A673 (cell line): Measurements from ENCODE around the gene WFIKKN1. TPM values are rescaled to one million over a fixed set of nuclear protein-coding genes. Genes with fewer than 3 reads are reported as not detected.

Experiments
- BruUV-seq: library from RNA; stranded (reverse); fragments of 400-500 nt; replicated peaks from 2 replicates; lab custom pipeline; 2021; lab: Mats Ljungman, UMichigan
- CTCF ChIA-PET: fragments of 300-600 bp; sonication (Branson Sonifier 250); formaldehyde crosslinking; loops from one replicate; lab custom pipeline; 2022; ENCODE audit warnings: antibody characterized with exemption; lab: Charles Lee
- POLR2A ChIA-PET: fragments of 300-600 bp; sonication (Branson Sonifier 250); formaldehyde crosslinking; loops from one replicate; lab custom pipeline; 2022; ENCODE audit warnings: antibody characterized with exemption; ENCODE audit not compliant: low non-redundant PET; lab: Charles Lee
- DNase-seq: peaks from one replicate; pipeline ENCODE4 v3.0.0-alpha.2; 2015; ENCODE audit warnings: low spot score
- H3K27ac ChIP-seq: fragments of 200-600 bp; sonication (generic); 2 replicates; pipeline ENCODE4 v1.5.1; 2016; ENCODE audit warnings: mixed run types, low read depth, mild to moderate bottlenecking, mixed read lengths, antibody characterized with exemption, low read length; ENCODE audit not compliant: poor library complexity, severe bottlenecking
- H3K27me3 ChIP-seq: fragments of 200-600 bp; sonication (generic); replicated peaks from 2 replicates; pipeline ENCODE4 v1.6.1; 2017; ENCODE audit warnings: mixed run types, low read depth, mild to moderate bottlenecking, mixed read lengths, antibody characterized with exemption, low read length; ENCODE audit not compliant: insufficient read depth, poor library complexity
- H3K36me3 ChIP-seq: fragments of 200-600 bp; sonication (generic); 2 replicates; pipeline ENCODE4 v1.6.1; 2016; ENCODE audit warnings: mixed run types, mild to moderate bottlenecking, mixed read lengths, antibody characterized with exemption, low read length; ENCODE audit not compliant: insufficient read depth, poor library complexity, severe bottlenecking
- H3K4me1 ChIP-seq: fragments of 200-600 bp; sonication (generic); 2 replicates; pipeline ENCODE4 v1.6.1; 2017; ENCODE audit warnings: mixed run types, mild to moderate bottlenecking, mixed read lengths, antibody characterized with exemption, low read length; ENCODE audit not compliant: insufficient read depth, poor library complexity, severe bottlenecking
- H3K4me3 ChIP-seq: fragments of 200-600 bp; sonication (generic); 2 replicates; pipeline ENCODE4 v1.5.1; 2016; ENCODE audit warnings: low read depth, mixed run types, mild to moderate bottlenecking, mixed read lengths, low read length; ENCODE audit not compliant: poor library complexity, severe bottlenecking
- H3K9me3 ChIP-seq: fragments of 200-600 bp; sonication (generic); 2 replicates; pipeline ENCODE4 v1.6.1; 2016; ENCODE audit warnings: mixed run types, low read depth, mild to moderate bottlenecking, mixed read lengths, antibody characterized with exemption, low read length; ENCODE audit not compliant: poor library complexity, severe bottlenecking
- EZH2 ChIP-seq: fragments of 200-600 bp; sonication (generic); IDR thresholded peaks from 2 replicates; pipeline ENCODE4 v1.6.1; 2017; ENCODE audit warnings: borderline replicate concordance, low read depth, mild to moderate bottlenecking, mixed read lengths, antibody characterized with exemption, low read length; ENCODE audit not compliant: poor library complexity, severe bottlenecking
- intact Hi-C: fragments of 100-400 bp; cut with micrococcal nuclease; formaldehyde crosslinking; loops from one replicate; pipeline ENCODE4 v1.10.0; 2022; ENCODE audit not compliant: unreplicated experiment
- total RNA-seq: library from RNA; stranded (reverse); gene quantifications from 2 replicates; pipeline ENCODE4 v1.2.3, GENCODE V29; 2021
- TF ChIP-seq, protein P1 (sequence below): fragments of 300-800, 200-600 bp; sonication (generic); conservative IDR thresholded peaks from 2 replicates; pipeline ENCODE4 v1.5.1; 2017; ENCODE audit warnings: low read depth, mild to moderate bottlenecking, antibody characterized with exemption, low read length, moderate library complexity, mixed read lengths

Gene WFIKKN1
- total RNA-seq, 1 experiment from 2014 or later = 1.7 TPM

GRCh38 chr16:606656-607307, 24.0 kb upstream of the WFIKKN1 start:
- ChIA-PET POLR2A (no interaction called here), CTCF (interaction anchor here (0.6 kb wide), 2 partner anchors 9 to 54 kb away, joined by 5 to 6 read pairs; no protein-coding TSS in a partner anchor)
- no peak for DNase-seq
- Histone ChIP-seq H3K36me3 (no peaks in the 10 kb centered on the region), H3K4me3 (no peak overlapping the region), H3K27me3 (no peaks in the 10 kb centered on the region), H3K4me1 (no peaks in the 10 kb centered on the region), H3K27ac (no peak overlapping the region), H3K9me3 (no peaks in the 10 kb centered on the region)
- BruUV-seq = no TSS peak
- no peak for TF ChIP-seq EZH2
- TF ChIP-seq, protein P1, sequence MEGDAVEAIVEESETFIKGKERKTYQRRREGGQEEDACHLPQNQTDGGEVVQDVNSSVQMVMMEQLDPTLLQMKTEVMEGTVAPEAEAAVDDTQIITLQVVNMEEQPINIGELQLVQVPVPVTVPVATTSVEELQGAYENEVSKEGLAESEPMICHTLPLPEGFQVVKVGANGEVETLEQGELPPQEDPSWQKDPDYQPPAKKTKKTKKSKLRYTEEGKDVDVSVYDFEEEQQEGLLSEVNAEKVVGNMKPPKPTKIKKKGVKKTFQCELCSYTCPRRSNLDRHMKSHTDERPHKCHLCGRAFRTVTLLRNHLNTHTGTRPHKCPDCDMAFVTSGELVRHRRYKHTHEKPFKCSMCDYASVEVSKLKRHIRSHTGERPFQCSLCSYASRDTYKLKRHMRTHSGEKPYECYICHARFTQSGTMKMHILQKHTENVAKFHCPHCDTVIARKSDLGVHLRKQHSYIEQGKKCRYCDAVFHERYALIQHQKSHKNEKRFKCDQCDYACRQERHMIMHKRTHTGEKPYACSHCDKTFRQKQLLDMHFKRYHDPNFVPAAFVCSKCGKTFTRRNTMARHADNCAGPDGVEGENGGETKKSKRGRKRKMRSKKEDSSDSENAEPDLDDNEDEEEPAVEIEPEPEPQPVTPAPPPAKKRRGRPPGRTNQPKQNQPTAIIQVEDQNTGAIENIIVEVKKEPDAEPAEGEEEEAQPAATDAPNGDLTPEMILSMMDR = no peak
- intact Hi-C loops = no loop called here

GRCh38 chr16:608019-608418, 22.8 kb upstream of the WFIKKN1 start:
- no peaks in the 10 kb centered on the region for H3K27me3 ChIP-seq
- intact Hi-C loops = no loop called here
- H3K27ac ChIP-seq = no peak overlapping the region
- BruUV-seq = no TSS peak
- ChIA-PET POLR2A (no interaction called here), CTCF (no interaction called here)
- TF ChIP-seq EZH2 = no peak
- TF ChIP-seq, protein P1 = no peak
- H3K4me1 ChIP-seq = no peaks in the 10 kb centered on the region
- H3K4me3 ChIP-seq = no peak overlapping the region
- H3K36me3 ChIP-seq = no peaks in the 10 kb centered on the region
- H3K9me3 ChIP-seq = no peaks in the 10 kb centered on the region
- no peak for DNase-seq

- Histone ChIP-seq H3K4me1 (no peaks in the 10 kb centered on the region), H3K27ac (no peak overlapping the region), H3K27me3 (no peaks in the 10 kb centered on the region), H3K36me3 (no peaks in the 10 kb centered on the region), H3K4me3 (no peak overlapping the region), H3K9me3 (no peaks in the 10 kb centered on the region)
- DNase-seq = no peak
- no TSS peak for BruUV-seq
- intact Hi-C loops = no loop called here
- CTCF ChIA-PET = interaction anchor here (0.6 kb wide), 1 partner anchor 30 kb away, joined by 4 read pairs; no protein-coding TSS in a partner anchor
- POLR2A ChIA-PET = no interaction called here
- TF ChIP-seq EZH2 = no peak
- TF ChIP-seq, protein P1 = no peak
Observed at GRCh38 chr16:609316-609715, 21.5 kb upstream of the WFIKKN1 start.
